Liver (tissue), 9 donors: Measurements from ENCODE around the gene DVL1. TPM values are rescaled to one million over a fixed set of nuclear protein-coding genes. Genes with fewer than 3 reads are reported as not detected.
"Not testable (repeated sequence)": the region's sequence is repeated elsewhere in the genome, so short reads cannot be mapped to it uniquely, and the experiment has no call there.

Source experiments
- DNase-seq: peaks from one replicate; pipeline ENCODE4 v3.0.0-alpha.2; 2017; ENCODE audit warnings: low spot score
- H3K27ac ChIP-seq, 2 donors: one replicate each; pipeline ENCODE4 v1.7.0; 2013; ENCODE audit warnings: inconsistent platforms in 2 of 2, low read length in 2 of 2, control low read depth in 1 of 2, low read depth in 1 of 2, mild to moderate bottlenecking in 1 of 2
- H3K27me3 ChIP-seq, 4 donors: one replicate each; pipeline versions ENCODE4 v1.6.1 to v1.7.0; 2013; ENCODE audit warnings: low read length in 3 of 4, inconsistent platforms in 1 of 4, mild to moderate bottlenecking in 1 of 4, moderate library complexity in 1 of 4; ENCODE audit not compliant: control insufficient read depth in 4 of 4, insufficient read depth in 4 of 4
- H3K36me3 ChIP-seq, 4 donors: one replicate each; pipeline versions ENCODE4 v1.6.1 to v1.7.0; 2013; ENCODE audit warnings: low read length in 3 of 4, mild to moderate bottlenecking in 3 of 4, low read depth in 1 of 4, moderate library complexity in 1 of 4; ENCODE audit not compliant: control insufficient read depth in 4 of 4, insufficient read depth in 3 of 4
- H3K4me1 ChIP-seq, 4 donors: one replicate each; pipeline versions ENCODE4 v1.6.1 to v1.7.0; 2013; ENCODE audit warnings: low read length in 3 of 4, mild to moderate bottlenecking in 3 of 4, moderate library complexity in 1 of 4; ENCODE audit not compliant: control insufficient read depth in 4 of 4, insufficient read depth in 4 of 4
- H3K4me3 ChIP-seq, 3 donors: one replicate each; pipeline versions ENCODE4 v1.6.1 to v1.7.0; 2013; ENCODE audit warnings: low read length in 3 of 3, control low read depth in 1 of 3, low read depth in 1 of 3, mild to moderate bottlenecking in 1 of 3
- H3K9ac ChIP-seq, 2 donors: one replicate each; pipeline ENCODE4 v1.7.0; 2013; ENCODE audit warnings: low read length in 2 of 2, mild to moderate bottlenecking in 2 of 2, moderate library complexity in 2 of 2, control low read depth in 1 of 2, low read depth in 1 of 2
- H3K9me3 ChIP-seq, 4 donors: one replicate each; pipeline versions ENCODE4 v1.6.1 to v1.7.0; 2013; ENCODE audit warnings: low read length in 3 of 4; ENCODE audit not compliant: control insufficient read depth in 4 of 4
- ATF3 ChIP-seq: IDR thresholded peaks from 2 replicates; pipeline ENCODE4 v1.6.1; 2016; ENCODE audit warnings: antibody characterized with exemption
- CTCF ChIP-seq: fragments of 150-350 bp; IDR thresholded peaks from 2 replicates; pipeline ENCODE4 v1.5.1; 2017; ENCODE audit warnings: improper control_type of control experiment, low read depth, low read length; ENCODE audit not compliant: missing input control
- EGR1 ChIP-seq, 2 donors: IDR thresholded peaks; 2 replicates each; pipeline ENCODE4 v1.6.1; 2016 to 2018; ENCODE audit warnings: antibody characterized with exemption in 2 of 2, low read depth in 2 of 2
- FOXA1 ChIP-seq: IDR thresholded peaks from 2 replicates; pipeline ENCODE4 v1.6.1; 2016; ENCODE audit warnings: antibody characterized with exemption
- FOXA2 ChIP-seq: IDR thresholded peaks from 2 replicates; pipeline ENCODE4 v1.6.1; 2016; ENCODE audit warnings: antibody characterized with exemption
- GABPA ChIP-seq, 2 donors: IDR thresholded peaks in 1 of 2; conservative IDR thresholded peaks in 1 of 2; 2 replicates each; pipeline ENCODE4 v1.6.1; 2016; ENCODE audit warnings: antibody characterized with exemption in 2 of 2, mild to moderate bottlenecking in 1 of 2, moderate library complexity in 1 of 2
- HNF4A ChIP-seq, 2 donors: conservative IDR thresholded peaks; 2 replicates each; pipeline ENCODE4 v1.6.1; 2016; ENCODE audit warnings: antibody characterized with exemption in 2 of 2, mild to moderate bottlenecking in 2 of 2
- HNF4G ChIP-seq: IDR thresholded peaks from 2 replicates; pipeline ENCODE4 v1.6.1; 2016; ENCODE audit warnings: antibody characterized with exemption
- JUND ChIP-seq, 2 donors: IDR thresholded peaks; 2 replicates each; pipeline ENCODE4 v1.6.1; 2016; ENCODE audit warnings: antibody characterized with exemption in 2 of 2
- MAX ChIP-seq: IDR thresholded peaks from 2 replicates; pipeline ENCODE4 v1.6.1; 2016; ENCODE audit warnings: antibody characterized with exemption
- NR2F2 ChIP-seq: IDR thresholded peaks from 2 replicates; pipeline ENCODE4 v1.6.1; 2016; ENCODE audit warnings: antibody characterized with exemption
- RAD21 ChIP-seq, 2 donors: IDR thresholded peaks; 2 replicates each; pipeline ENCODE4 v1.6.1; 2016; ENCODE audit warnings: antibody characterized with exemption in 2 of 2, mild to moderate bottlenecking in 2 of 2
- RXRA ChIP-seq, 2 donors: IDR thresholded peaks; 2 replicates each; pipeline ENCODE4 v1.6.1; 2017 to 2018; ENCODE audit warnings: antibody characterized with exemption in 2 of 2, mild to moderate bottlenecking in 1 of 2
- SP1 ChIP-seq: IDR thresholded peaks from 2 replicates; pipeline ENCODE4 v1.6.1; 2018; ENCODE audit warnings: antibody characterized with exemption, mild to moderate bottlenecking
- YY1 ChIP-seq: IDR thresholded peaks from 2 replicates; pipeline ENCODE4 v1.6.1; 2016; ENCODE audit warnings: antibody characterized with exemption, mild to moderate bottlenecking
- ZBTB33 ChIP-seq: IDR thresholded peaks from 2 replicates; pipeline ENCODE4 v1.6.1; 2016; ENCODE audit warnings: antibody characterized with exemption
- WGBS: extraction: QIAGEN DNeasy Blood & Tissue Kit; methylation state at CpG from one replicate; pipeline ENCODE4 v1.1.7; 2013; 5-methylcytosine and 5-hydroxymethylcytosine counted together
- polyA plus RNA-seq, 2 donors: library from polyadenylated mRNA; stranded (reverse) in 1 of 2; unstranded in 1 of 2; fragments of 200-250 nt in 1 of 2; fragments of >200 nt in 1 of 2; fragmentation: Nextera tagmentation in 1 of 2; extraction: Ambion mirVana in 1 of 2; gene quantifications; one replicate each; pipeline versions ENCODE4 v1.2.1 to v1.2.3, GENCODE V29; 2013 to 2015
- total RNA-seq, 2 donors: library from RNA; depleted of rRNA; stranded (reverse); fragments of >200 nt; gene quantifications; one replicate each; pipeline ENCODE4 v1.2.3, GENCODE V29; 2014
- donor health status: healthy.
- donor health status: healthy.
- donor health status: healthy.
- donor health status: healthy.
- donor health status: healthy.

Gene DVL1
- total and polyA plus RNA-seq, 4 donors, result 5.7 to 41.2 (median 24.8) TPM

- not testable (repeated sequence) for H3K9ac ChIP-seq, H3K27me3 ChIP-seq, DNase-seq, H3K4me3 ChIP-seq, H3K9me3 ChIP-seq, H3K4me1 ChIP-seq, H3K27ac ChIP-seq
- 89% methylated on average over 8 of the region's 8 CpGs for WGBS
- H3K36me3 ChIP-seq, result peaks cover 6 to 41% (median 18%) of the 10 kb centered on the region in 4 donors
Observed at GRCh38 chr1:1316199-1316598, 33.0 kb downstream of the DVL1 start.

GRCh38 chr1:1315435-1315954, 33.7 kb downstream of the DVL1 start:
- no peak overlapping the region for H3K27ac ChIP-seq
- peaks cover 6 to 44% (median 19%) of the 10 kb centered on the region in 4 donors for H3K36me3 ChIP-seq
- no peak for DNase-seq
- H3K9ac ChIP-seq, result no peak overlapping the region
- no peaks in the 10 kb centered on the region for H3K27me3 ChIP-seq
- no peaks in the 10 kb centered on the region for H3K9me3 ChIP-seq
- TF ChIP-seq JUND (IDR thresholded peaks at IDR 0.05) (no peak), NR2F2 (no peak), SP1 (no peak), ATF3 (no peak), CTCF (no peak), MAX (no peak), YY1 (no peak), RXRA (IDR thresholded peaks at IDR 0.05) (no peak), RAD21 (IDR thresholded peaks at IDR 0.05) (no peak)
- H3K4me1 ChIP-seq, result peaks cover 0 to 4% (median 2%) of the 10 kb centered on the region in 4 donors
- 85% methylated on average over 25 of the region's 26 CpGs for whole genome bisulfite sequencing
- no peak overlapping the region for H3K4me3 ChIP-seq

GRCh38 chr1:1314678-1315335, 34.4 kb downstream of the DVL1 start:
- H3K27me3 ChIP-seq, result no peaks in the 10 kb centered on the region
- peaks cover 0 to 4% (median 3%) of the 10 kb centered on the region in 4 donors for H3K4me1 ChIP-seq
- 94% methylated on average over 23 of the region's 23 CpGs for WGBS
- no peak overlapping the region for H3K9ac ChIP-seq
- peaks cover 3 to 41% (median 19%) of the 10 kb centered on the region in 4 donors for H3K36me3 ChIP-seq
- H3K9me3 ChIP-seq, result no peaks in the 10 kb centered on the region
- H3K4me3 ChIP-seq, result no peak overlapping the region
- H3K27ac ChIP-seq, result no peak overlapping the region
- no peak for DNase-seq
- no peak for TF ChIP-seq EGR1 (IDR thresholded peaks at IDR 0.05; ENCODE audit: low read depth in 2 of 2)
- TF ChIP-seq RXRA (IDR thresholded peaks at IDR 0.05), result no peak
- no peak for TF ChIP-seq FOXA2
- TF ChIP-seq MAX, result no peak
- TF ChIP-seq FOXA1, result no peak
- TF ChIP-seq CTCF, result no peak
- TF ChIP-seq HNF4A (conservative IDR thresholded peaks at IDR 0.05), result no peak
- no peak for TF ChIP-seq HNF4G
- TF ChIP-seq ATF3, result no peak
- no peak for TF ChIP-seq GABPA (IDR thresholded peaks at IDR 0.05 in 1 of 2, conservative IDR thresholded peaks at IDR 0.05 in 1 of 2)
- no peak for TF ChIP-seq ZBTB33
- TF ChIP-seq SP1, result no peak
- TF ChIP-seq NR2F2, result no peak
